Gastrocnemius medialis (tissue), 4 donors: ENCODE results near the gene WWOX. TPM values are rescaled to one million over a fixed set of nuclear protein-coding genes. Genes with fewer than 3 reads are reported as not detected.

ENCODE experiments used
- ATAC-seq, 2 donors: fragments of 150-250 bp; one replicate each; pipeline ENCODE4 v1.9.1; 2016
- DNase-seq, 2 donors: peaks; one replicate each; pipeline ENCODE4 v3.0.0-alpha.2; 2019
- H3K27ac ChIP-seq, 4 donors: fragments of 200-600 bp; sonication (generic); 1 replicate in 1 of 4; 2 replicates in 3 of 4; pipeline ENCODE4 v1.5.1; 2016 to 2018; ENCODE audit warnings: mild to moderate bottlenecking in 2 of 4, moderate library complexity in 1 of 4
- H3K27me3 ChIP-seq, 3 donors: fragments of 200-600 bp; sonication (generic) in 2 of 3; 1 replicate in 1 of 3; 2 replicates in 2 of 3; pipeline versions ENCODE4 v1.5.1 to v1.6.0; 2016 to 2019; ENCODE audit warnings: mild to moderate bottlenecking in 1 of 3, moderate library complexity in 1 of 3
- H3K36me3 ChIP-seq, 2 donors: fragments of 200-600 bp; sonication (generic) in 1 of 2; one replicate each; pipeline ENCODE4 v1.5.1; 2017 to 2018
- H3K4me1 ChIP-seq, 2 donors: fragments of 200-600 bp; sonication (generic) in 1 of 2; one replicate each; pipeline ENCODE4 v1.5.1; 2016 to 2017; ENCODE audit warnings: mild to moderate bottlenecking in 2 of 2
- H3K4me3 ChIP-seq, 4 donors: fragments of 200-600 bp; sonication (generic) in 3 of 4; 1 replicate in 1 of 4; 2 replicates in 3 of 4; pipeline ENCODE4 v1.5.1; 2016 to 2019; ENCODE audit warnings: mild to moderate bottlenecking in 2 of 4
- H3K9me3 ChIP-seq, 3 donors: fragments of 200-600 bp; sonication (generic) in 2 of 3; 1 replicate in 1 of 3; 2 replicates in 2 of 3; pipeline ENCODE4 v1.5.1; 2016 to 2019
- POLR2A ChIP-seq, 2 donors: fragments of 450-650 bp; IDR thresholded peaks; one replicate each; pipeline ENCODE4 v1.6.1; 2017; ENCODE audit warnings: antibody characterized with exemption in 2 of 2, mild to moderate bottlenecking in 2 of 2, moderate library complexity in 2 of 2
- in situ Hi-C, 4 donors: fragments of 200-750 bp; cut with MboI; loops; one replicate each; pipeline versions ENCODE4 v1.15.0 to v1.8.0; 2017; ENCODE audit warnings: low sequenced_read_pairs in 4 of 4
- intact Hi-C: fragments of 100-400 bp; cut with DNase I; formaldehyde crosslinking; loops from one replicate; pipeline ENCODE4 v1.15.1; 2023; ENCODE audit warnings: low total_unique reads
- total RNA-seq, 4 donors: library from RNA; depleted of rRNA; stranded (reverse); fragments of >200 nt; gene quantifications; one replicate each; pipeline versions ENCODE4 v1.1.0 to v1.2.3, GENCODE V29; 2016
- TF ChIP-seq, protein P1 (sequence below), 5 experiments: fragments of 450-650 bp in 3 of 5; fragments of 200-600 bp in 2 of 5; sonication (generic) in 2 of 5; IDR thresholded peaks in 4 of 5; conservative IDR thresholded peaks in 1 of 5; 1 replicate in 4 of 5; 2 replicates in 1 of 5; pipeline ENCODE4 v1.5.1; 2016 to 2019; ENCODE audit warnings: antibody characterized with exemption in 5 of 5, mild to moderate bottlenecking in 3 of 5, moderate library complexity in 3 of 5

WWOX gene
- total RNA-seq, 4 donors from 2014 or later = 3.3 to 13.0 (median 6.0) TPM

- no peaks in the 10 kb centered on the region for H3K9me3 ChIP-seq
- TF ChIP-seq POLR2A (IDR thresholded peaks at IDR 0.05) = no peak
- TF ChIP-seq, protein P1, sequence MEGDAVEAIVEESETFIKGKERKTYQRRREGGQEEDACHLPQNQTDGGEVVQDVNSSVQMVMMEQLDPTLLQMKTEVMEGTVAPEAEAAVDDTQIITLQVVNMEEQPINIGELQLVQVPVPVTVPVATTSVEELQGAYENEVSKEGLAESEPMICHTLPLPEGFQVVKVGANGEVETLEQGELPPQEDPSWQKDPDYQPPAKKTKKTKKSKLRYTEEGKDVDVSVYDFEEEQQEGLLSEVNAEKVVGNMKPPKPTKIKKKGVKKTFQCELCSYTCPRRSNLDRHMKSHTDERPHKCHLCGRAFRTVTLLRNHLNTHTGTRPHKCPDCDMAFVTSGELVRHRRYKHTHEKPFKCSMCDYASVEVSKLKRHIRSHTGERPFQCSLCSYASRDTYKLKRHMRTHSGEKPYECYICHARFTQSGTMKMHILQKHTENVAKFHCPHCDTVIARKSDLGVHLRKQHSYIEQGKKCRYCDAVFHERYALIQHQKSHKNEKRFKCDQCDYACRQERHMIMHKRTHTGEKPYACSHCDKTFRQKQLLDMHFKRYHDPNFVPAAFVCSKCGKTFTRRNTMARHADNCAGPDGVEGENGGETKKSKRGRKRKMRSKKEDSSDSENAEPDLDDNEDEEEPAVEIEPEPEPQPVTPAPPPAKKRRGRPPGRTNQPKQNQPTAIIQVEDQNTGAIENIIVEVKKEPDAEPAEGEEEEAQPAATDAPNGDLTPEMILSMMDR (IDR thresholded peaks at IDR 0.05 in 4 of 5, conservative IDR thresholded peaks at IDR 0.05 in 1 of 5) = no peak
- DNase-seq (no peak), ATAC-seq (no peak)
- in situ Hi-C loops = no loop called here
- no peaks in the 10 kb centered on the region for H3K4me1 ChIP-seq
- H3K27me3 ChIP-seq = no peaks in the 10 kb centered on the region
- H3K36me3 ChIP-seq = no peaks in the 10 kb centered on the region
- intact Hi-C loops = no loop called here
- no peak overlapping the region for H3K27ac ChIP-seq
- no peak overlapping the region for H3K4me3 ChIP-seq
Measured at GRCh38 chr16:78584213-78584860, 484.9 kb downstream of the WWOX start.

GRCh38 chr16:78584991-78585390 lies 485.5 kb downstream of the WWOX start:
- no peak overlapping the region for H3K4me3 ChIP-seq
- no peaks in the 10 kb centered on the region for H3K36me3 ChIP-seq
- TF ChIP-seq, protein P1 (IDR thresholded peaks at IDR 0.05 in 4 of 5, conservative IDR thresholded peaks at IDR 0.05 in 1 of 5) = no peak
- no peak for TF ChIP-seq POLR2A (IDR thresholded peaks at IDR 0.05)
- in situ Hi-C loops (no loop called here), intact Hi-C loops (no loop called here)
- no peaks in the 10 kb centered on the region for H3K9me3 ChIP-seq
- DNase-seq (no peak), ATAC-seq (no peak)
- H3K27ac ChIP-seq = no peak overlapping the region
- H3K27me3 ChIP-seq = no peaks in the 10 kb centered on the region
- H3K4me1 ChIP-seq = no peaks in the 10 kb centered on the region

GRCh38 chr16:78589331-78589730 lies 489.9 kb downstream of the WWOX start:
- TF ChIP-seq POLR2A (IDR thresholded peaks at IDR 0.05) = no peak
- TF ChIP-seq, protein P1 (IDR thresholded peaks at IDR 0.05 in 4 of 5, conservative IDR thresholded peaks at IDR 0.05 in 1 of 5) = no peak
- intact Hi-C loops (no loop called here), in situ Hi-C loops (no loop called here)
- DNase-seq (no peak), ATAC-seq (no peak)
- Histone ChIP-seq H3K4me3 (no peak overlapping the region), H3K9me3 (no peaks in the 10 kb centered on the region), H3K27me3 (no peaks in the 10 kb centered on the region), H3K4me1 (peaks cover 8% of the 10 kb centered on the region in 2 donors), H3K36me3 (no peaks in the 10 kb centered on the region), H3K27ac (no peak overlapping the region)

DNA sequence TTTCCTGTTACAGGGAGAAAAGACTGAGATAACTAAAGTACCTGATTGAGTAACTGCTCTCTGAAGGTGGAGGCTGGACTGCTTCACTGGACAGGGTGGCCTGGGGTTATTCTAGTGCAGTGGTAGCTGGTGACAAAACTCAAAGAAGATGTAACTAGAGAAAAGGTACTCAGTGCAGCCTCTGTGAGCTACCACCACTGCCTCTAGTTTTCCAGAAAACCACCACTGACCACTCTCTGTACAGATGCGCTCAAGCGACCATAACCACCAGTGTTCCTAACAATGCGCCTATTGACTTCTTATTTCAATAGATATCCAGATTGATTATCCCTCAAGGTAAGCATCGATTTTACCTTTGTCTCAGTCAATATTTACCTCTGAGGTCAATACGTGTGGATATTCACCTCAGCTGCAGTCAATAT lies 492.2 kb downstream of the WWOX start:
- intact Hi-C loops (no loop called here), in situ Hi-C loops (no loop called here)
- Histone ChIP-seq H3K9me3 (no peaks in the 10 kb centered on the region), H3K27ac (no peak overlapping the region), H3K27me3 (no peaks in the 10 kb centered on the region), H3K4me3 (no peak overlapping the region), H3K4me1 (peaks cover 8% of the 10 kb centered on the region in 2 donors), H3K36me3 (no peaks in the 10 kb centered on the region)
- DNase-seq (no peak), ATAC-seq (no peak)
- TF ChIP-seq, protein P1 (IDR thresholded peaks at IDR 0.05 in 4 of 5, conservative IDR thresholded peaks at IDR 0.05 in 1 of 5) = no peak
- TF ChIP-seq POLR2A (IDR thresholded peaks at IDR 0.05) = no peak

DNA sequence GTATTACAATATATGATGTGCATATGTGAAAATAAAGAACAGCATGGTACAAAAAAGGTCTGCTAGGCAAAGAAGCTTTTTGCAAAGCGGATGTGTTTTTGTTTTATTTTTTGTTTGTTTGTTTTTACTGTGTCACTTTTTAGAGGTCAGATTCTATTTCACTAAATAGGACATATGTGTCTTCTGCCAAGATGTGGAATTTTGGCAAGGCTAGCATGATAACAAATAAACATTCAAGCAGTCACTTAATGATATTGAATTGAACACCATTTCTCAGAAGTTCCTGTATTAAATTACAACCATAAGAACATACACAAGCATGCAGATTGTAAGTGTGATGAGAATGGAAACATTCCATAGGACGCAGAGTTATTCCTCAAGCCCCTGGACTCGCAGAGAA lies 492.7 kb downstream of the WWOX start:
- no peak overlapping the region for H3K27ac ChIP-seq
- no peak overlapping the region for H3K4me3 ChIP-seq
- in situ Hi-C loops = no loop called here
- H3K36me3 ChIP-seq = no peaks in the 10 kb centered on the region
- DNase-seq (no peak), ATAC-seq (no peak)
- intact Hi-C loops = no loop called here
- no peak for TF ChIP-seq POLR2A (IDR thresholded peaks at IDR 0.05)
- TF ChIP-seq, protein P1 (IDR thresholded peaks at IDR 0.05 in 4 of 5, conservative IDR thresholded peaks at IDR 0.05 in 1 of 5) = no peak
- H3K4me1 ChIP-seq = peaks cover 8% of the 10 kb centered on the region in 2 donors
- H3K27me3 ChIP-seq = no peaks in the 10 kb centered on the region
- no peaks in the 10 kb centered on the region for H3K9me3 ChIP-seq
